CD8-positive, alpha-beta memory T cell (primary cell): ENCODE results near the gene ZNF84. TPM values are rescaled to one million over a fixed set of nuclear protein-coding genes. Genes with fewer than 3 reads are reported as not detected.

Source experiments
- CTCF ChIA-PET: fragments of 350-600 bp; sonication (Branson Sonifier 250); formaldehyde crosslinking; loops from one replicate; lab custom pipeline; 2021; ENCODE audit warnings: antibody characterized with exemption; lab: Charles Lee
- POLR2A ChIA-PET: fragments of 350-600 bp; sonication (Branson Sonifier 250); formaldehyde crosslinking; loops from one replicate; lab custom pipeline; 2021; ENCODE audit warnings: antibody characterized with exemption; lab: Charles Lee
- DNase-seq, 5 donors: peaks; one replicate each; pipeline versions ENCODE4 v3.0.0 to v3.0.0-alpha.2; 2020 to 2022; ENCODE audit warnings: mixed read lengths in 1 of 5
- H3K27ac ChIP-seq: one replicate; pipeline ENCODE4 v1.7.0; 2013; ENCODE audit warnings: low read depth, mild to moderate bottlenecking, low read length, moderate library complexity
- H3K27me3 ChIP-seq: 2 replicates; pipeline ENCODE4 v1.7.0; 2013; ENCODE audit warnings: low read length, mild to moderate bottlenecking; ENCODE audit not compliant: insufficient read depth, poor library complexity, severe bottlenecking
- H3K36me3 ChIP-seq: 2 replicates; pipeline ENCODE4 v1.7.0; 2013; ENCODE audit warnings: mild to moderate bottlenecking, low read length, moderate library complexity; ENCODE audit not compliant: insufficient read depth
- H3K4me1 ChIP-seq: 2 replicates; pipeline ENCODE4 v1.7.0; 2013; ENCODE audit warnings: mild to moderate bottlenecking, low read length, moderate library complexity; ENCODE audit not compliant: insufficient read depth
- H3K4me3 ChIP-seq: 2 replicates; pipeline ENCODE4 v1.7.0; 2013; ENCODE audit warnings: mild to moderate bottlenecking, low read length
- H3K9me3 ChIP-seq: 2 replicates; pipeline ENCODE4 v1.7.0; 2013; ENCODE audit warnings: mild to moderate bottlenecking, low read length
- H3K27ac Mint-ChIP-seq, 8 donors: one replicate each; pipeline ENCODE4 v1.8.0; 2020 to 2021; ENCODE audit warnings: mixed read lengths in 8 of 8, mild to moderate bottlenecking in 6 of 8, inconsistent platforms in 3 of 8, moderate library complexity in 3 of 8
- H3K27me3 Mint-ChIP-seq, 2 donors: one replicate each; pipeline ENCODE4 v1.8.0; 2020 to 2021; ENCODE audit warnings: mixed read lengths in 2 of 2, mild to moderate bottlenecking in 1 of 2, moderate library complexity in 1 of 2
- H3K36me3 Mint-ChIP-seq, 3 donors: one replicate each; pipeline ENCODE4 v1.8.0; 2020 to 2021; ENCODE audit warnings: mixed read lengths in 3 of 3, inconsistent platforms in 1 of 3, mild to moderate bottlenecking in 1 of 3
- H3K4me1 Mint-ChIP-seq, 3 donors: one replicate each; pipeline ENCODE4 v1.8.0; 2020 to 2021; ENCODE audit warnings: mixed read lengths in 3 of 3, inconsistent platforms in 1 of 3, mild to moderate bottlenecking in 1 of 3
- H3K4me3 Mint-ChIP-seq, 7 donors: one replicate each; pipeline ENCODE4 v1.8.0; 2020 to 2021; ENCODE audit warnings: mixed read lengths in 7 of 7, mild to moderate bottlenecking in 6 of 7, moderate library complexity in 4 of 7, inconsistent platforms in 2 of 7
- H3K9me3 Mint-ChIP-seq, 5 donors: one replicate each; pipeline ENCODE4 v1.8.0; 2020 to 2022; ENCODE audit warnings: mixed read lengths in 5 of 5, mild to moderate bottlenecking in 3 of 5, moderate library complexity in 2 of 5, inconsistent platforms in 1 of 5
- polyA plus RNA-seq: library from polyadenylated mRNA; unstranded; fragments of 300-500 nt; fragmentation: Illumina TruSeq; gene quantifications from one replicate; pipeline ENCODE4 v1.2.3, GENCODE V29; 2021
- total RNA-seq, 2 experiments: library from RNA; stranded (reverse); gene quantifications; one replicate each; pipeline ENCODE4 v1.2.3, GENCODE V29; 2021

The ZNF84 gene
- total and polyA plus RNA-seq, 3 experiments from 2014 or later = 15.2 to 18.8 (median 16.5) TPM

- H3K4me1 Mint-ChIP-seq = no peaks in the 10 kb centered on the region
- H3K4me3 ChIP-seq = peak overlapping the region; percentile 13
- H3K36me3 ChIP-seq = peaks cover 29% of the 10 kb centered on the region
Measured at GRCh38 chr12:133057446-133057845, 20.1 kb downstream of the ZNF84 start.

GRCh38 chr12:133058203-133059113, 21.1 kb downstream of the ZNF84 start:
- Histone ChIP-seq H3K36me3 (peaks cover 20% of the 10 kb centered on the region), H3K9me3 (peaks cover 78% of the 10 kb centered on the region), H3K27ac (no peak overlapping the region), H3K27me3 (no peaks in the 10 kb centered on the region), H3K4me1 (no peaks in the 10 kb centered on the region), H3K4me3 (peak overlapping the region; percentile 13)
- Mint-ChIP-seq H3K27me3 (no peaks in the 10 kb centered on the region), H3K4me3 (no peak overlapping the region), H3K9me3 (peaks cover 26 to 96% (median 93%) of the 10 kb centered on the region in 5 donors), H3K27ac (peak overlapping the region in 1 of 8 donors; percentile 45), H3K36me3 (peaks cover 18 to 62% (median 58%) of the 10 kb centered on the region in 3 donors), H3K4me1 (no peaks in the 10 kb centered on the region)
- no peak for DNase-seq
- CTCF ChIA-PET = interaction anchor here (1.0 kb wide), 1 partner anchor 44 kb away, joined by 3 read pairs; no protein-coding TSS in a partner anchor
- POLR2A ChIA-PET = no interaction called here

More at GRCh38 chr12:133057446-133057845, 20.1 kb downstream of the ZNF84 start:
- ChIA-PET CTCF (interaction anchor here (1.0 kb wide), 1 partner anchor 45 kb away, joined by 3 read pairs; no protein-coding TSS in a partner anchor), POLR2A (no interaction called here)
- Mint-ChIP-seq H3K27ac (no peak overlapping the region), H3K9me3 (peaks cover 28 to 96% (median 93%) of the 10 kb centered on the region in 5 donors), H3K36me3 (peaks cover 24 to 64% (median 59%) of the 10 kb centered on the region in 3 donors), H3K27me3 (no peaks in the 10 kb centered on the region), H3K4me3 (no peak overlapping the region)
- no peak for DNase-seq
- Histone ChIP-seq H3K27ac (no peak overlapping the region), H3K9me3 (peaks cover 74% of the 10 kb centered on the region), H3K4me1 (no peaks in the 10 kb centered on the region), H3K27me3 (no peaks in the 10 kb centered on the region)

- Mint-ChIP-seq H3K27me3 (no peaks in the 10 kb centered on the region), H3K36me3 (peaks cover 5 to 47% (median 36%) of the 10 kb centered on the region in 3 donors), H3K27ac (no peak overlapping the region), H3K4me3 (no peak overlapping the region), H3K4me1 (no peaks in the 10 kb centered on the region), H3K9me3 (peaks cover 34 to 97% (median 96%) of the 10 kb centered on the region in 5 donors)
- no peak for DNase-seq
- no peak overlapping the region for H3K27ac ChIP-seq
- H3K27me3 ChIP-seq = no peaks in the 10 kb centered on the region
- H3K4me1 ChIP-seq = no peaks in the 10 kb centered on the region
- ChIA-PET CTCF (no interaction called here), POLR2A (no interaction called here)
- H3K9me3 ChIP-seq = peaks cover 94% of the 10 kb centered on the region
- H3K36me3 ChIP-seq = peaks cover 8% of the 10 kb centered on the region
- no peak overlapping the region for H3K4me3 ChIP-seq
Measured at GRCh38 chr12:133061954-133062353, 24.6 kb downstream of the ZNF84 start.

GRCh38 chr12:133063556-133063955, 26.2 kb downstream of the ZNF84 start:
- H3K4me1 Mint-ChIP-seq = no peaks in the 10 kb centered on the region
- DNase-seq = no peak
- CTCF ChIA-PET = no interaction called here
- H3K4me3 Mint-ChIP-seq = no peak overlapping the region
- H3K27me3 Mint-ChIP-seq = no peaks in the 10 kb centered on the region
- H3K9me3 ChIP-seq = peaks cover 88% of the 10 kb centered on the region
- no peaks in the 10 kb centered on the region for H3K4me1 ChIP-seq
- H3K27me3 ChIP-seq = no peaks in the 10 kb centered on the region
- no peaks in the 10 kb centered on the region for H3K36me3 ChIP-seq
- H3K27ac ChIP-seq = no peak overlapping the region
- H3K9me3 Mint-ChIP-seq = peaks cover 43 to 97% (median 95%) of the 10 kb centered on the region in 5 donors
- peaks cover 2 to 37% (median 26%) of the 10 kb centered on the region in 3 donors for H3K36me3 Mint-ChIP-seq
- POLR2A ChIA-PET = interaction anchor here (0.5 kb wide), 1 partner anchor 66 kb away, joined by 3 read pairs; no protein-coding TSS in a partner anchor
- peak overlapping the region; percentile 23 for H3K4me3 ChIP-seq
- H3K27ac Mint-ChIP-seq = no peak overlapping the region

DNA sequence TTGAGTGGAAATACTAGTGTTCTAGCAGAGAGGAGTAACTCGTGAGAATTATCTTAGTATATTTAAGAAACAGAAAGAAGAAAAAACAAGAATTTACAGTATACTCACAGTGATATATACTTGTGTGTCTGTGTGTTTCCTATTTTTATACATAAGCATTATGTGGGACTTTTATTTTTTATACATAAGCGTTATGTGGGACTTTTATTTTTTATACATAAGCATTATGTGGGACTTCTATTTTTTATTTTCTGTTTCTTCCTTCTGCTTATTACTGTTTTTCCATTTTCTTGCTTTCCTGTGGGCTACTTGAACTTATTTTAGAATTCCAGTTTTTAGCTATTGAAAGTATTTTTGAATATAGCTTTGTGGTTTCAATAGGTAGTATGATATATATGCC, 36.5 kb downstream of the ZNF84 start:
- Mint-ChIP-seq H3K4me3 (no peak overlapping the region), H3K27ac (no peak overlapping the region), H3K4me1 (no peaks in the 10 kb centered on the region), H3K27me3 (peaks cover 4 to 6% of the 10 kb centered on the region in 2 donors), H3K9me3 (peaks cover 36 to 85% (median 71%) of the 10 kb centered on the region in 5 donors), H3K36me3 (peaks cover 7 to 27% (median 24%) of the 10 kb centered on the region in 3 donors)
- H3K4me1 ChIP-seq = no peaks in the 10 kb centered on the region
- DNase-seq = no peak
- H3K36me3 ChIP-seq = no peaks in the 10 kb centered on the region
- CTCF ChIA-PET = no interaction called here
- POLR2A ChIA-PET = no interaction called here
- H3K27ac ChIP-seq = no peak overlapping the region
- H3K4me3 ChIP-seq = no peak overlapping the region
- no peaks in the 10 kb centered on the region for H3K27me3 ChIP-seq
- H3K9me3 ChIP-seq = peaks cover 15% of the 10 kb centered on the region

DNA sequence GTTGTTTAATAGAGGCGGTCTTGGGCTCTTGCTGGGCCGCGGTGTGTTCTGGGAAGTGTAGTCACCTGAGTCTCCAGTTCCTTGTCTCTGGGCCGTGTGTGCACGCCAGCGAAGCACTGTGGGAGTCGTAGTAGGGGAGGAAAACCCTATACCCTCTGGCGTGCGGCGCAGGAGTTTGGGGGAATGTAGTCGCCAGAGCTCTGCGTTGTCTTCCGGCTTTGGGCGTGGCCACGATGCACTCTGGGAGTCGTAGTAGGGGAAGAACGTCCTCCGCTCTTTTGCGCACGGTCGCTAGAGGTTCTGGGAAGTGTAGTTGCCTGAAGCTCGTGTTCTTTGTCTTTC, 42.7 kb downstream of the ZNF84 start:
- Histone ChIP-seq H3K36me3 (peaks cover 22% of the 10 kb centered on the region), H3K27me3 (no peaks in the 10 kb centered on the region), H3K4me3 (peak overlapping the region; percentile 94), H3K27ac (peak overlapping the region; percentile 97), H3K4me1 (peaks cover 18% of the 10 kb centered on the region), H3K9me3 (peaks cover 51% of the 10 kb centered on the region)
- no peak overlapping the region for H3K27ac Mint-ChIP-seq
- peaks cover 24 to 53% (median 48%) of the 10 kb centered on the region in 3 donors for H3K36me3 Mint-ChIP-seq
- ChIA-PET CTCF (interaction anchor here (0.7 to 2.5 kb wide), 3 partner anchors 50 to 171 kb away, joined by 3 to 12 read pairs (median 3); partner anchors contain the start of genes ZNF10, ZNF268 and ZNF891), POLR2A (interaction anchor here (1.0 to 1.2 kb wide), 7 partner anchors 42 to 251 kb away, joined by 4 to 11 read pairs (median 6); partner anchors contain the start of genes CHFR, ZNF10, ZNF26 and ZNF268)
- DNase-seq = peak; percentile 92 to 97 (median 95)
- H3K4me3 Mint-ChIP-seq = no peak overlapping the region
- no peaks in the 10 kb centered on the region for H3K27me3 Mint-ChIP-seq
- peaks cover 47 to 76% (median 70%) of the 10 kb centered on the region in 5 donors for H3K9me3 Mint-ChIP-seq
- peaks cover 11 to 19% (median 17%) of the 10 kb centered on the region in 3 donors for H3K4me1 Mint-ChIP-seq

GRCh38 chr12:133080368-133081158, 43.3 kb downstream of the ZNF84 start, which contains the start of gene ZNF140:
Gene ZNF140, plus strand, starts transcription at chr12:133080923. Its CDS starts 398 bp downstream, at chr12:133081321.
- DNase-seq = peak; percentile 92 to 97 (median 95)
- Mint-ChIP-seq H3K4me1 (peaks cover 11 to 19% (median 17%) of the 10 kb centered on the region in 3 donors), H3K27me3 (no peaks in the 10 kb centered on the region), H3K9me3 (peaks cover 43 to 76% (median 72%) of the 10 kb centered on the region in 5 donors), H3K36me3 (peaks cover 27 to 56% (median 49%) of the 10 kb centered on the region in 3 donors), H3K27ac (peak within 1 kb of the TSS in 3 of 8 donors; percentile 34 to 79 (median 52)), H3K4me3 (peak within 1 kb of the TSS in 1 of 7 donors; percentile 41)
- H3K27me3 ChIP-seq = no peaks in the 10 kb centered on the region
- ChIA-PET CTCF (interaction anchor here (0.7 to 2.5 kb wide), 4 partner anchors 50 to 172 kb away, joined by 3 to 12 read pairs (median 4); partner anchors contain the start of genes ZNF10, ZNF268 and ZNF891), POLR2A (interaction anchor here (1.0 to 1.2 kb wide), 8 partner anchors 43 to 251 kb away, joined by 4 to 11 read pairs (median 6); partner anchors contain the start of genes CHFR, ZNF10, ZNF26 and ZNF268)
- peak within 1 kb of the TSS; percentile 97 for H3K27ac ChIP-seq
- H3K9me3 ChIP-seq = peaks cover 51% of the 10 kb centered on the region
- H3K36me3 ChIP-seq = peaks cover 28% of the 10 kb centered on the region
- H3K4me1 ChIP-seq = peaks cover 18% of the 10 kb centered on the region
- H3K4me3 ChIP-seq = peak within 1 kb of the TSS; percentile 94
